Karpas-422 (cell line): ENCODE measurements around the gene DAAM2. TPM values are rescaled to one million over a fixed set of nuclear protein-coding genes. Genes with fewer than 3 reads are reported as not detected.

Source experiments
- DNase-seq: peaks from one replicate; pipeline ENCODE4 v3.0.0-alpha.2; 2015
- H2AFZ ChIP-seq: fragments of 200-600 bp; sonication (generic); 2 replicates; pipeline ENCODE4 v1.6.1; 2014; ENCODE audit warnings: antibody characterized with exemption, low read length, mixed read lengths
- H3K27ac ChIP-seq: fragments of 200-600 bp; sonication (generic); 2 replicates; pipeline ENCODE4 v1.5.1; 2014; ENCODE audit warnings: mild to moderate bottlenecking, low read length, moderate library complexity
- H3K27me3 ChIP-seq: fragments of 200-600 bp; sonication (generic); 2 replicates; pipeline ENCODE4 v1.6.1; 2014; ENCODE audit warnings: low read length, mixed read lengths
- H3K36me3 ChIP-seq: fragments of 200-600 bp; sonication (generic); 2 replicates; pipeline ENCODE4 v1.6.1; 2014; ENCODE audit warnings: low read length, mixed read lengths; ENCODE audit not compliant: insufficient read depth
- H3K4me1 ChIP-seq: fragments of 200-600 bp; sonication (generic); 2 replicates; pipeline ENCODE4 v1.6.1; 2014; ENCODE audit warnings: mild to moderate bottlenecking, low read length, mixed read lengths
- H3K4me2 ChIP-seq: fragments of 200-600 bp; sonication (generic); 2 replicates; pipeline ENCODE4 v1.6.1; 2014; ENCODE audit warnings: low read length, low read depth, mild to moderate bottlenecking; ENCODE audit not compliant: poor library complexity, severe bottlenecking
- H3K4me3 ChIP-seq: fragments of 200-600 bp; sonication (generic); 2 replicates; pipeline ENCODE4 v1.5.1; 2014; ENCODE audit warnings: mild to moderate bottlenecking, antibody characterized with exemption, low read length, mixed read lengths
- H3K79me2 ChIP-seq: fragments of 200-600 bp; sonication (generic); 2 replicates; pipeline ENCODE4 v1.6.1; 2014; ENCODE audit warnings: mild to moderate bottlenecking, low read length, mixed read lengths
- H3K9ac ChIP-seq: fragments of 200-600 bp; sonication (generic); 2 replicates; pipeline ENCODE4 v1.6.0; 2014; ENCODE audit warnings: low read length
- H3K9me2 ChIP-seq: fragments of 200-600 bp; sonication (generic), shearing (Covaris generic); replicated peaks from 2 replicates; pipeline ENCODE4 v1.6.0; 2014; ENCODE audit warnings: mild to moderate bottlenecking, low read length, moderate library complexity; ENCODE audit not compliant: insufficient read depth
- H3K9me3 ChIP-seq: fragments of 300-700, 200-600 bp; sonication (generic); 2 replicates; pipeline ENCODE4 v1.6.1; 2014; ENCODE audit warnings: low read length, mixed read lengths
- H4K20me1 ChIP-seq: fragments of 200-600 bp; sonication (generic); 2 replicates; pipeline ENCODE4 v1.6.1; 2014; ENCODE audit warnings: mild to moderate bottlenecking, antibody characterized with exemption, low read length, low read depth; ENCODE audit not compliant: insufficient read depth
- total RNA-seq: library from RNA; depleted of rRNA; stranded (reverse); fragments of >200 nt; shearing (Covaris generic); gene quantifications from 2 replicates; pipeline ENCODE4 v1.2.3, GENCODE V29; 2014; ENCODE audit warnings: low replicate concordance

DAAM2 gene
- total RNA-seq, 1 experiment from 2014 or later, result not detected

- H3K9me2 ChIP-seq, result no peaks in the 10 kb centered on the region
- no peaks in the 10 kb centered on the region for H3K4me1 ChIP-seq
- no peaks in the 10 kb centered on the region for H3K79me2 ChIP-seq
- no peaks in the 10 kb centered on the region for H4K20me1 ChIP-seq
- H3K9ac ChIP-seq, result no peak overlapping the region
- no peaks in the 10 kb centered on the region for H3K36me3 ChIP-seq
- H2AFZ ChIP-seq, result no peak overlapping the region
- no peak overlapping the region for H3K4me3 ChIP-seq
- H3K27ac ChIP-seq, result no peak overlapping the region
- DNase-seq, result no peak
- no peaks in the 10 kb centered on the region for H3K9me3 ChIP-seq
- H3K4me2 ChIP-seq, result no peak overlapping the region
- no peaks in the 10 kb centered on the region for H3K27me3 ChIP-seq
Observed at GRCh38 chr6:39891353-39891752, 99.2 kb downstream of the DAAM2 start.

- Histone ChIP-seq H3K9ac (no peak overlapping the region), H3K4me1 (no peaks in the 10 kb centered on the region), H3K27me3 (no peaks in the 10 kb centered on the region), H3K36me3 (no peaks in the 10 kb centered on the region), H3K9me2 (no peaks in the 10 kb centered on the region), H3K79me2 (no peaks in the 10 kb centered on the region), H2AFZ (no peak overlapping the region), H3K27ac (no peak overlapping the region), H3K9me3 (no peaks in the 10 kb centered on the region), H4K20me1 (no peaks in the 10 kb centered on the region), H3K4me2 (no peak overlapping the region), H3K4me3 (no peak overlapping the region)
- DNase-seq, result no peak
Observed at GRCh38 chr6:39891976-39892375, 99.8 kb downstream of the DAAM2 start.

GRCh38 chr6:39892490-39893129, 100.4 kb downstream of the DAAM2 start:
- Histone ChIP-seq H3K27me3 (no peaks in the 10 kb centered on the region), H3K9me3 (no peaks in the 10 kb centered on the region), H4K20me1 (no peaks in the 10 kb centered on the region), H3K79me2 (no peaks in the 10 kb centered on the region), H3K4me3 (no peak overlapping the region), H3K9me2 (no peaks in the 10 kb centered on the region), H3K36me3 (no peaks in the 10 kb centered on the region), H3K27ac (no peak overlapping the region), H3K4me2 (no peak overlapping the region), H3K9ac (no peak overlapping the region), H3K4me1 (no peaks in the 10 kb centered on the region), H2AFZ (no peak overlapping the region)
- peak; percentile 64 for DNase-seq

GRCh38 chr6:39893286-39893685, 101.1 kb downstream of the DAAM2 start:
- Histone ChIP-seq H2AFZ (no peak overlapping the region), H4K20me1 (no peaks in the 10 kb centered on the region), H3K4me1 (no peaks in the 10 kb centered on the region), H3K9me3 (no peaks in the 10 kb centered on the region), H3K4me3 (no peak overlapping the region), H3K9ac (no peak overlapping the region), H3K9me2 (no peaks in the 10 kb centered on the region), H3K36me3 (no peaks in the 10 kb centered on the region), H3K27ac (no peak overlapping the region), H3K4me2 (no peak overlapping the region), H3K27me3 (no peaks in the 10 kb centered on the region), H3K79me2 (no peaks in the 10 kb centered on the region)
- DNase-seq, result no peak

GRCh38 chr6:39896701-39897100, 104.5 kb downstream of the DAAM2 start:
- H3K9me3 ChIP-seq, result no peaks in the 10 kb centered on the region
- no peaks in the 10 kb centered on the region for H3K4me1 ChIP-seq
- H3K4me2 ChIP-seq, result no peak overlapping the region
- DNase-seq, result no peak
- H3K27ac ChIP-seq, result no peak overlapping the region
- H3K4me3 ChIP-seq, result no peak overlapping the region
- H3K9me2 ChIP-seq, result no peaks in the 10 kb centered on the region
- H3K36me3 ChIP-seq, result no peaks in the 10 kb centered on the region
- no peaks in the 10 kb centered on the region for H3K79me2 ChIP-seq
- no peak overlapping the region for H3K9ac ChIP-seq
- no peaks in the 10 kb centered on the region for H4K20me1 ChIP-seq
- no peaks in the 10 kb centered on the region for H3K27me3 ChIP-seq
- H2AFZ ChIP-seq, result no peak overlapping the region

GRCh38 chr6:39897698-39898097, 105.5 kb downstream of the DAAM2 start:
- H2AFZ ChIP-seq, result no peak overlapping the region
- no peaks in the 10 kb centered on the region for H3K9me3 ChIP-seq
- no peaks in the 10 kb centered on the region for H3K9me2 ChIP-seq
- no peak overlapping the region for H3K27ac ChIP-seq
- no peaks in the 10 kb centered on the region for H3K4me1 ChIP-seq
- H3K36me3 ChIP-seq, result no peaks in the 10 kb centered on the region
- no peak for DNase-seq
- no peak overlapping the region for H3K9ac ChIP-seq
- no peaks in the 10 kb centered on the region for H4K20me1 ChIP-seq
- no peak overlapping the region for H3K4me2 ChIP-seq
- H3K4me3 ChIP-seq, result no peak overlapping the region
- no peaks in the 10 kb centered on the region for H3K27me3 ChIP-seq
- H3K79me2 ChIP-seq, result no peaks in the 10 kb centered on the region

- DNase-seq, result no peak
- Histone ChIP-seq H3K4me2 (no peak overlapping the region), H3K27ac (no peak overlapping the region), H2AFZ (no peak overlapping the region), H3K79me2 (no peaks in the 10 kb centered on the region), H3K36me3 (no peaks in the 10 kb centered on the region), H4K20me1 (no peaks in the 10 kb centered on the region), H3K4me1 (no peaks in the 10 kb centered on the region), H3K9ac (no peak overlapping the region), H3K9me2 (no peaks in the 10 kb centered on the region), H3K27me3 (no peaks in the 10 kb centered on the region), H3K9me3 (no peaks in the 10 kb centered on the region), H3K4me3 (no peak overlapping the region)
Observed at GRCh38 chr6:39898625-39899024, 106.4 kb downstream of the DAAM2 start.

GRCh38 chr6:39899554-39900295, 107.5 kb downstream of the DAAM2 start:
- Histone ChIP-seq H3K4me1 (no peaks in the 10 kb centered on the region), H3K27ac (no peak overlapping the region), H2AFZ (no peak overlapping the region), H3K4me2 (no peak overlapping the region), H3K27me3 (no peaks in the 10 kb centered on the region), H3K79me2 (no peaks in the 10 kb centered on the region), H3K9me3 (no peaks in the 10 kb centered on the region), H3K9ac (no peak overlapping the region), H3K36me3 (no peaks in the 10 kb centered on the region), H4K20me1 (no peaks in the 10 kb centered on the region), H3K4me3 (no peak overlapping the region), H3K9me2 (no peaks in the 10 kb centered on the region)
- no peak for DNase-seq
